ENCODE measurements around the gene ANKRD16.
"Not testable (repeated sequence)": the region's sequence is repeated elsewhere in the genome, so short reads cannot be mapped to it uniquely, and the experiment has no call there.

The ANKRD16 gene

DNA sequence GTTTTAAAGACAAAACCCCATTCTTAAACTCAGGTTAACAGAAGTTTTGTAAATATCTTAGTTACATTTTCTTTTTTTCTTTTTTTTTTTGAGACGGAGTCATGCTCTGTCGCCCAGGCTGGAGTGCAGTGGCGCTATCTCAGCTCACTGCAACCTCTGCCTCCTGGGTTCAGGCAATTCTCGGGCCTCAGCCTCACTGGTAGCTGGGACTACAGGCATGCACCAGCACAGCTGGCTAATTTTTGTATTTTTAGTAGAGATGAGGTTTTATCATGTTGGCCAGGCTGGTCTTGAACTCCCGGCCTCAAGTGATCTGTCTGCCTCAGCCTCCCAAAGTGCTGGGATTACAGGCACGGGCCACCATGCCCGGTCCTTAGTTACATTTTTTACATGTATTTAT, 12.7 kb downstream of the ANKRD16 start:
- not testable (repeated sequence) for DNase-seq

DNA sequence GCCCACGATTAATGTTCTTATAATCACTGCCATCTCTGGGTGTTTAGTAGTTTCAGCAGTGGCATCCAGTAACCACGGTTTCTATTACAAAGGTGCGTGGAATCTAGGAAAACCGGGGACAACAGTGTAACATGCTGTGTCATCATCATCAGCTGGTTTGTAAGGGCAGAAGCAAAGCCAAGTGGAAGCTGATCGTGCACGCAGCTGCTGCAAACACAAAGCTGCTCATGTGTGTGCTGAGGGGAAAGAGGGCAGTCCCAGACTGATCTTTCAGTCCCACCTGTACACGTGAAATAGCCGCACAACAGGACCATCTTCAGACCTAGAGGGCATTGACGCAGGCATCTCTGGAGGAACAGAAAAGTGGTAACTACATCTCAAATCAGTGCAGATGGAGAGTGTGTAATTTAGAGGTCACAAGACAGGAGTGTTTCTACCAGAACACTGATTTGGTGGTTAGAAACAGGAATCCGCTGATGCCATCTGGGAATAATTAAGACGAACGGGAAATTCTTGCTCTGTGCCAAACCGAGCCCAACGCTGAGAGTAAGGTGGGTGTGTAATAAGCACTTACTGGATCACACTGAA, 13.4 kb downstream of the ANKRD16 start:
- no peak for DNase-seq

DNA sequence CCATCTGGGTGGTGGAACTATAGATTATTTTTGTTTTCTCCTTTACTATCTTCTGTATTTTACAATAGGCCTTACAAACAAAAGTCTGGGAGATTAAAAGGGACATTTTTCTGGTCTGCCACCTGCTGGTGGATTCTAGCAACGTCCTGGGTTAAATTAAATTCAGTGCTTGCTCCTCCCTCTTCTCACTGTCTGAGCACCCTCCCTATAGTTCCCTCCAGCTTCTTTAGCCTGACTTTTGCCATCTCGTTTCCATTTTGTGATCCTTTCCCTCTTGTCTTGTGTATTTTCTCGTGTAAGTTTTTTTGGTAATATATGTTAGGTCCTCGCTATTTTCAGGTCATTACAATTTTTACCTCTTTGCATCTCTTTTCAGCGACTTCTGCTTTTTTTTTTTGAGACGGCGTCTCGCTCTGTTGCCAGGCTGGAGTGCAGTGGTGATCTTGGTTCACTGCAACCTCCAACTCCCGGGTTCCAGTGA, 16.1 kb downstream of the ANKRD16 start:
- DNase-seq: peak in 48 of 58 donors; percentile 8 to 83 (median 46)

DNA sequence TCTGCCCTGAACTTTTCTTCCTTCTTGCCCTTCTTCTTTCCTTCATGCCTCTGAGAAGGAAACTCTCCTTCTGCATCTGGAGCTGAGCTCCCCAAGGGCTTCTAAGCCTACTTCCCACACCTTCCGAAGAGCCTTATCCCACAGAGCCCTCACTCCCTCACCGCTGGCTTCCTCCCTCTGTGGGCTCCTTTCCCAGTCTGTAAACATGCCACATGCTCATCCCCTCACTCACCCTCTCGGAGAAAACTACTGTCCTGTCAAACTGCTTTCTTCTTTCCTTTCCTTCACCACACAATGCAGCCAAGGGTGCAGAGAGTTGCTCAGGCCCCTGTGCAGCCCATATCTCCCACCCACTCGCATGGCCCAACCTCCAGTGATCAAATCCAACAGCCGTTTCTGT, 18.1 kb downstream of the ANKRD16 start:
- DNase-seq: no peak

DNA sequence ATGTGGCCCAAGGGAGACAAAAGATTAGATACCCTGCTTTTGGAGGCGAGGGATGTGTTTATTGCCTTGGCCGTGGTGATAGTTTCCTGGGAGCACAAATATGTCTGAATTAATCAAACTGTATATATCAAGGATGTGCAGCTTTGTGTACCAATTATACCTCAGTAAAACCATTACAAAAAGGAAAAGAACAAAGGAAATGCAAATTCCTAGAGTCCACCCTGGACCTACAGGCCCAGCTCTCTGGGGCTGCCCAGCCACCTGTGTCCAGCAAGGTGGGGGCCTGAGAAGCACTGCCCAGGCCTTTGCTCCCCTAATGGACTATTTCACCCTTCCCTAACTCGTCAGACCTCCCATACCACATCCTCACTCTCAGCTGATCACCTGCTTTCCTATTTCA, 20.5 kb downstream of the ANKRD16 start:
- DNase-seq: no peak

DNA sequence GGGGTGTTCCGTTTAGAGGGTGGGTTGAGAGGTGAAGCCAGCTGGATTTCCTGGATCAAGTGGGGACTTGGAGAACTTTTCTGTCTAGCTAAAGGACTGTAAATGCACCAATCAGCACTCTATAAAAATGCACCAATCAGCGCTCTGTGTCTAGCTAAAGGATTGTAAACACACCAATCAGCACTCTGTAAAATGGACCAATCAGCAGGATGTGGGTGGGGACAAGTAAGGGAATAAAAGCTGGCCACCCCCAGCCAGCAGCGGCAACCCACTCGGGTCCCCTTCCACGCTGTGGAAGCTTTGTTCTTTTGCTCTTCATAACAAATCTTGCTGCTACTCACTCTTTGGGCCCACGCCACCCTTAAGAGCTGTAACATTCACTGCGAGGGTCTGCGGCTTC, 21.3 kb downstream of the ANKRD16 start:
- DNase-seq: not testable (repeated sequence)

DNA sequence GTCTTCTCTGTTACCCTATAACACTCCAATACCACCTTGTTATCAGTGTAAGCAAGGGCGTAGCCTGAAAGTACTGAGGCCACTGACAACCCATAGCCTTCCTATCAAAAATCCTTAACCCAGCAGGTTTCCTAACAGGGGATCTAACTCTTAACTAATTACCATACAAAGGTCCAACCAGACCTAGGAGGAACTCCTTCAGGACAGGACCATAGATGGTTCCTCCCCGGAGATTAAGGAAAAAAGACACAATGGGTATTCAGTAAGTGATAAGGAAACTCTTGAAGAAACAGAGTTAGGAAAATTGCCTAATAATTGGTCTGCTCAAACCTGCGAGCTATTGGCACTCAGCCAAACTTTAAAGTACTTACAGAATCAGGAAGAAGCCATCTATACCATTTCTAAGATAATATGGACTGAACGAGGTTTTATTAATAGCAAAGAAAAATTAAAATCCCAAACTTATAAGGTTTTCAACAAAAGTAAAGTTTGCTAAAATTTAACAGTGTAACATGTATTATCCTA, 22.5 kb downstream of the ANKRD16 start:
- DNase-seq: not testable (repeated sequence)

DNA sequence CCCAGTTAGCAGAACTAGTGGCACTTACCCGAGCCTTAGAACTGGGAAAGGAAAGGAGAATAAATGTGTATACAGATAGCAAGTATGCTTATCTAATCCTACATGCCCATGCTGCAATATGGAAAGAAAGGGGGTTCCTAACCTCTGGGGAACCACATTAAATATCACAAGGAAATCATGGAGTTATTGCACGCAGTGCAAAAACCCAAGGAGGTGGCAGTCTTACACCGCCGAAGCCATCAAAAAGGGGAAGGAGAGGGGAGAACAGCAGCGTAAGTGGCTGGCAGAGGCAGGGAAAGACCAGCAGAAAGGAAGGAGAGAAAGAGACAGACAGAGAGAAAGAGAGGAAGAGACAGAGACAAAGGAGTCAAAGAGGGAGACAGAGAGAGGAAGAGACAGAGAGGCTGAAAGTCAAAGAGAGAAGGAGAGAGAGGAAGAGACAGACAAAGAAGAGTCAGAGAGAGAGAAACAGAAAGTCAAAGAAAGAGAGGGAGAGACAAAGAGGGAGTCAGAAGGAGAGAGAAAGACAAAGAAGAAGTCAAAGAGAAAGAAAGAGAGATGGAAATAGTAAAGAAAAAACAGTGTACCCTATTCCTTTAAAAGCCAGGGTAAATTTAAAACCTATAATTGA, 23.1 kb downstream of the ANKRD16 start:
- DNase-seq: not testable (repeated sequence)

DNA sequence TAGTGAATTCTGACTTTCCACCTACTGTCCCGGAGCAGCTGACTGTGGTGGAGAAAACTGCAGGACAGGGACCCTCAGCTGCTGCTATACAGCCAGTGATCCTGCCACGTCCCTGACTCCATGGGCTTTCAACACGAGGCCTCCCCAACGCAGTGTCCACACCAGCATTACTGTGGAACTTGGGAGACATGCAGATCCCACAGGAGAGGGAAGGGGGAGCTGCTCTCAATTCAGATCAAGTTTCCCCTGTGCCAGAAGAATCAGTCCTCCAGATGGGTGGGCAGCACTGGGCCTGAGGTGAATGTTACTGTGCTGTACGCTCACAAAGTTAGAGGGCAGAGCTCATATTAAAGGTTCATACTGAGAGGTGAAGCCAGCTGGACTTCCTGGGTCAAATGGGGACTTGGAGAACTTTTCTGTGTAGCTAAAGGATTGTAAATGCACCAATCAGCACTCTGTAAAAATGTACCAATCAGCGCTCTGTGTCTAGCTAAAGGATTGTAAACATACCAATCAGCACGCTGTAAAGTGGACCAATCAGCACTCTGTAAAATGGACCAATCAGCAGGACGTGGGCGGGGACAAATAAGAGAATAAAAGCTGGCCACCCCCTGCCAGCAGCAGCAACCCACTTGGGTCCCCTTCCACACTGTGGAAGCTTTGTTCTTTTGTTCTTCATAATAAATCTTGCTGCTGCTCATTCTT, 26.6 kb downstream of the ANKRD16 start:
- not testable (repeated sequence) for DNase-seq

DNA sequence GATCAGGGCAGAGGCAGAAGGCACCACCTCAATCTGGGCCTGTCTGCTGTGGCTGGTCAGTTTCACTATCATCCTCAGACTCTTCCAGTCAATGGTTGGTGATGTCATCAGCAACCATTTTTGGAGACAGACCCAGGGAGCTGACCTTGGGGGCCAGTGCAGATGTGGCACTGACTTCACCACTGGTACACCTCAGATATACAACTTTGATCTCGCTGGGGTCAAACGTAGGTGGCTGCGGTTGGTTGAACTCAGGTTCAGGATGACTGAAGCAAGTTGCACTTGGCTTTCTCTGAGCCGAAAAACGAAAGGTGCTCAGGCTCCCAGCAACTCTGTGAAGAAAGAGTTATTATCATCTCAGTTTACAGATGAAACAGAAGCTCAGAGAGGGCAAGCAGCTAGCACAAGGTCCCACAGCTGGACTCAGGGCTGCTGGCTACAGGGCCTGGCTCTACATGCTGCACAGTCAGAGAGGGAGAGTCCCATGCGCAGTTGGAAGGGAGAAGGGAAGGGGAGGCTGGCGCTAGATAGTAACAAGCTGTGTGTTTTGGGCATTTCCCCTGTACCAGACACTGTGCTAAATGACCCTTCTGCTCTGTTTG, 27.2 kb downstream of the ANKRD16 start:
- DNase-seq: no peak

DNA sequence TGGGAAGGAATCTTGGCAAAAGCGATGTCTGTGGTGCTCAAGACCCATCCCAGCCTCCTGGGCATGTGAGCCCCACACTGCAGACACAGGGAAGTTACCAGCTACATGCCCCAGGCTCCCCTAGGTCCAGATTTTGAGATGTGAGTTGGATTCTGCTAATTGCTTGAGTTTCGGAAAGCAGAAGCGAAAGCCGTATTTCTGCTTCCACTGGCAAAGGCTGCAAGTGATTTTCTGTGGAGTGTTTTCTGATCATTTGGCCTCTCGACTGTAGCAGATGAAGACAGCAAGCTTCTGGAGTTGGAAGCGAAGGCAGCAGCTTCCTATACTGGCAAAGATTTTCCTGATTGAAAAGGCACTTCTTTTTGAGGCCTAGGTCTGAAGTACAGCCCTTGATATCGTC, 29.6 kb downstream of the ANKRD16 start:
- DNase-seq: peak in 6 of 58 donors; percentile 8 to 58 (median 16)

DNA sequence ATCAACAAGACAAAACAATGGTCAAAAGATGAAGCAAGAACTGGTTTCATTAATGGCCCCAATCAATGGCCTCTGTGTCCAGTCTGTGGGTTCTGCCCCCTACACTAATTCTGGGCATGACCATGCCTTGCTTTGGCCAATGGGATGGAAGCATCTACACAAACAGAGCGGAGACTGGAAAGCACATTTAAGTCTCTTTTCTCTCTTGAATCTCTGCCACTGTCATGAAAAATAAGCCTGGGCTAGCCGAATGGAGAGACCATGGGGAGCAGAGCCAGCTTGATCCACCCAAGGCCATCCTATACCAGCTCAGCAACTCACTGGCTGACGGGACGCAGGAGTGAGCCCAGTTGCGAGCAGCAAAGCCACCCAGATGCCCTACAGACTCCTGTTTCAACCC, 30.9 kb downstream of the ANKRD16 start:
- DNase-seq: peak in 42 of 58 donors; percentile 8 to 86 (median 48)

DNA sequence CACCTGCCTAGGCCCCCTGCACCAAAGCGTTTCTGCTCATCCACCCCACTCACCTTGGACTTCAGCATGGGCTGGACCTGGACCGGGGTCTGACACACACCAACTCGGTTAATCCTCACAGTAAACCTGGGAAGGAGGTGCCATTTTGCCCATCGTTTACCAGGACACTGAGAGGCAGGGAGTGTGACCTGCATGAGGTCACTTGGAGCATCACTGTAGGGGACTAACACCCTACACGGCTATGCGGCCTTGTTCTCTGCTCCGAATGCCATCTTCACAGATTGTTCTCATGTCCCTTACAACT, 33.0 kb downstream of the ANKRD16 start:
- DNase-seq: no peak

DNA sequence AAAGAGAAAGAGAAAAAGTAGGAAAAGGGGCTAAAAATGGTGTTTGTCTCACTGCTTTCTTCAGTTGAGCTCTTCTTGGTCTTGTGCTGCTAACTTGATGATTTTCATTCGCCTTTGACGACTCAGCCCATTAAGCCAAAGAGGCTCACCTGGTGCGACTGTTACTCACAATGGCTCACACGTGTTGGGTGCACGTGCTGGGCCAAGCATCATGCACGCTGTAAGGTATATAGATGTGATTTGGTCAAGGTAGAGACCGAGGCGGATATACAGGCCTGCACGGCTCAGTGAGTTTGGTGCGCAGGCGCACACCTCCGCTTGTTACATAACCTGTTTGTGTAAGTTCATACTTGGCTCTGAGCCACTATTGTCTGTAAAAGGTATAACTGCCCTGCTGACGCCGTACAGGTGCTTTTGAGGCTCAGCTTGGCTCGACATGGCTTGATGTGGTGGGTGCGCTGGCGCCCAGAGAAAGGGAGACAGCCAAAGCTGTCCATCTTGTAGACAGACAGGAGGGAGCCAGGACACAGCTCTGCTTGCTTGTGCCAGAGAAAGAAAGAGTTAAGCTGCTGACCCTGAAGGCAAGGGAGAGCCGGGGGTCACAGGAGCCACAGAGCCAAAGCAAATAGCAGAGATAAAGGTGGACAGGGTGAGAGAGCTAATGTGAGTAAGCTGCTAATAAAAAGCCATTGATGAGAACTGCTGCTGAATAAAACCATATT, 33.6 kb downstream of the ANKRD16 start:
- no peak for DNase-seq

DNA sequence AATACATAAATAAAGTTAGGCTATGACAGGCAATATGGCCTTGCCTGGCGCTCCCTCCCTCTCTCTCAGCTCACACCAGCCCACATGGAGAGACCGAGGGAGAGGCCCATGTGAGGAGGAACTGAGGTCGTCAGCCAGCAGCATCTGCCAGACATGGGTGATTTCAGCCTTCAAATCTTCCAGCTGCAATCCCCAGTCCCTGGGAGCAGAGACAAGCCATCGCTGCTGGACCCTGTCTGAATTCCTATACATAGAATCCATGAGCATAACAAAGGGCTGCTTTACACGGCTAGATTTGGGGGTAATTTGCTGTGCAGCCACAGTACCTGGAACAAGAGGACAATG, 35.6 kb downstream of the ANKRD16 start:
- DNase-seq: no peak

DNA sequence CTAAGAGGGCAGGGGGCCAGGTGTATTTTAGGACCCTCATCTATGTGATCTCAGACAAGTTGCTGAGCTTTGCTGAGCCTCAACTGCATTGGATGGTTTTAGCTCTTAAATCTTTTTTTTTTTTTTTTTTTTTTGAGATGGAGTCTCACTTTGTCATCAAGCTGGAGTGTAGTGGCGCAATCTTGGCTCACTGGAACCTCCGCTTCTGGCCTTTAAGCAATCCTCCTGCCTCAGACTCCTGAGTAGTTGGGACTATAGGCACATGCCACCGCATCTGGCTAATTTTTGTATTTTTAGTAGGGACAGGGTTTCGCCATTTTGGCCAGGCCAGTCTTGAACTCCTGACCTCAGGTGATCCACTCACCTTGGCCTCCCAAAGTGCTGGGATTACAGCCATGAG, 43.0 kb downstream of the ANKRD16 start:
- not testable (repeated sequence) for DNase-seq

DNA sequence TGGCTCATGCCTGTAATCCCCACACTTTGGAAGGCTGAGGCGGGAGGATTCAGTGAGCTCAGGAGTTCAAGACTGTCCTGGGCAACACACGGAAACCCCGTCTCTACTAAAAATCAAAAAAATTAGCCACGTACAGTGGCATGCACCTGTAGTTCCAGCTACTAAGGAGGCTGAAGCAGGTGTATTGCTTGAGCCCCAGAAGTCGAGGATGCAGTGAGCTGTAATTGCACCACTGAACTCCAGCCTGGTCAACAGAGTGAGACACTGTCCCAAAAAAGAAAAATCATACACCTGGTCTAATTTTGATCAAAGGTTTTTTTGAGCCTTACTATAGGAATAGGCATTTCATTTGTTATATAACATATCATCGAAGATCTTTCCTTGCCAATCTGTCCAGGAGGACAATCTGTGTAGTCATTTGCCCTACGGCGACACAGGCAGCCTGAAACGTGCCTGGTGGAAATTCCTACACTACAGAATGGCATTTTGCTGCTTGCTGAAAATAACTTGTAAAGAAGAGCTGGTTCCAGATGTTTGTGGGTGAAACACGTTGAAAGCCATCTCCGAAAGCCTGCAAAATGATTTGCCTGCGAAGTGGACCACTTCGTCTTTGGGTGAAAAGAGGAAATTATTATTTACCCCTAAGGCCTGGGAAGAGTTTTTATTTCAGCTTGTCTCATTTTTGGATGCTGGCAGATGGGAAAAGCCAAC, 45.2 kb downstream of the ANKRD16 start:
- no peak for DNase-seq

DNA sequence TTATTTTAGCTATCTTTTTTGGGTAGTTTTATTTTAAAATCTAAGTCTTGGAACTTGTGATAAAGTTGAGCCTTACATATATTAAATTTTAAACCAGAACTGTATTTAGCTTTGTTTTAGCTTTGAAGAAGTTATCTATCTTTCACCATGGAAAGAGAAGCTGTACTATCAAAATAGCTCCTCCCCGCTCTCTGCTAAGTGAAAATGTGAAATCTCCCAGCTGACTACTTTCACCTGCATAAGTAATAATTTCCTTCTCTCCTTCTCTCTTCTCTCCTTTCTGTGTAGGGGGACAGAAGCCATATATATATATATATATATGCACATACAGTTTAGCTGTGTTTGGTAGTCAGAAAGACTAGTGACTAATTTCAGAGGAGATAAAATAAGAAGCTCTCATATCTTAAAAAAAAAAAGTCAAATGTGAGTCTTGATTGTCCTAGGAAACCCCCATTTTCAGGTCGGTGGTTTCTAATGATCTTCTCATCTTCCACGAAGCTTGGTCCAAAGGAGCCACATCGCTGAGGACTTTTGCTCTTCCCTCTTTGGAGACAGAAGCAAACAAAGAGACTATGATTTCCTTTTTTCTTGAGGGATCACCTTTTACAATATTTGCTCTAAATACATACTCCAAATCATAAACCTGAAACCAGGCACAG, 45.9 kb downstream of the ANKRD16 start:
- DNase-seq: no peak

DNA sequence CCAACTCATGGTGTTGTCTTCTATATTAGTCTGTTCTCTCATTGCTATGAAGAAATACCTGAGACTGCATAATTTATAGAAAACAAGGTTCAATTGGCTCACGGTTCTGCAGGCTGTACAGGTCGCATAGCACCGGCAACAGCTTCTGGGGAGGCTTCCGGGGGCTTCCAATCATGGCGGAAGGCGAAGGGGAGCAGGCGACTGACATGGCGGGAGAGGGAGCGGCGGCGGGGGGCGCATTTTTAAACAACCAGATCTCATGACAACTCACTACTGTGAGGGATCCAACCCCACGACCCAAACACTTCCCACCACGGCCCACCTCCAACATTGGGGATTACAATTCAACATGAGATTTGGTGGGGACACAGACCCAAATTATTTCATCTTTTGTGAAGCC, 47.7 kb downstream of the ANKRD16 start:
- DNase-seq: no peak
